ENCODE data around the gene VSNL1.

GRCh38 chr2:17576802-17577201, 36.3 kb downstream of the VSNL1 start:
- TF ChIP-seq, protein P1, sequence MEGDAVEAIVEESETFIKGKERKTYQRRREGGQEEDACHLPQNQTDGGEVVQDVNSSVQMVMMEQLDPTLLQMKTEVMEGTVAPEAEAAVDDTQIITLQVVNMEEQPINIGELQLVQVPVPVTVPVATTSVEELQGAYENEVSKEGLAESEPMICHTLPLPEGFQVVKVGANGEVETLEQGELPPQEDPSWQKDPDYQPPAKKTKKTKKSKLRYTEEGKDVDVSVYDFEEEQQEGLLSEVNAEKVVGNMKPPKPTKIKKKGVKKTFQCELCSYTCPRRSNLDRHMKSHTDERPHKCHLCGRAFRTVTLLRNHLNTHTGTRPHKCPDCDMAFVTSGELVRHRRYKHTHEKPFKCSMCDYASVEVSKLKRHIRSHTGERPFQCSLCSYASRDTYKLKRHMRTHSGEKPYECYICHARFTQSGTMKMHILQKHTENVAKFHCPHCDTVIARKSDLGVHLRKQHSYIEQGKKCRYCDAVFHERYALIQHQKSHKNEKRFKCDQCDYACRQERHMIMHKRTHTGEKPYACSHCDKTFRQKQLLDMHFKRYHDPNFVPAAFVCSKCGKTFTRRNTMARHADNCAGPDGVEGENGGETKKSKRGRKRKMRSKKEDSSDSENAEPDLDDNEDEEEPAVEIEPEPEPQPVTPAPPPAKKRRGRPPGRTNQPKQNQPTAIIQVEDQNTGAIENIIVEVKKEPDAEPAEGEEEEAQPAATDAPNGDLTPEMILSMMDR (conservative IDR thresholded peaks at IDR 0.05; ENCODE audit: low read depth in 2 of 2) = no peak
- TF ChIP-seq POLR2AphosphoS5 (IDR thresholded peaks at IDR 0.05; ENCODE audit: low read depth) = no peak
- TF ChIP-seq EZH2 (IDR thresholded peaks at IDR 0.05; ENCODE audit: low read depth, unreplicated experiment) = no peak
- no peak for TF ChIP-seq REST (IDR thresholded peaks at IDR 0.05; ENCODE audit: unreplicated experiment)
- TF ChIP-seq STAT1 (IDR thresholded peaks at IDR 0.05; ENCODE audit: unreplicated experiment) = no peak
- no peak for TF ChIP-seq EZH2phosphoT487 (IDR thresholded peaks at IDR 0.05; ENCODE audit: unreplicated experiment)
- TF ChIP-seq ETS1 (IDR thresholded peaks at IDR 0.05) = no peak
- TF ChIP-seq CREB1 (CRISPR knock-in tag; IDR thresholded peaks at IDR 0.05; ENCODE audit: low read depth) = no peak
- TF ChIP-seq JUNB (IDR thresholded peaks at IDR 0.05; ENCODE audit: unreplicated experiment) = no peak

Measured in GM23338 (cell line).